Neutrophil (primary cell): ENCODE results near the gene TMEM14B.

Source experiments
- H3K27ac ChIP-seq: fragments of 200-600 bp; sonication (generic); 2 replicates; pipeline ENCODE4 v1.5.1; 2016; ENCODE audit warnings: mild to moderate bottlenecking, moderate library complexity
- H3K27me3 ChIP-seq: fragments of 200-600 bp; sonication (generic); 2 replicates; pipeline ENCODE4 v1.6.0; 2016; ENCODE audit warnings: mild to moderate bottlenecking
- H3K36me3 ChIP-seq: fragments of 200-600 bp; sonication (generic); 2 replicates; pipeline ENCODE4 v1.5.1; 2017
- H3K4me1 ChIP-seq, 2 experiments: fragments of 200-600 bp in 1 of 2; sonication (generic) in 1 of 2; 1 replicate in 1 of 2; 2 replicates in 1 of 2; pipeline versions ENCODE4 v1.5.1 to v1.6.1; 2013 to 2016; ENCODE audit warnings: low read depth in 1 of 2, low read length in 1 of 2, mild to moderate bottlenecking in 1 of 2, moderate library complexity in 1 of 2; ENCODE audit not compliant: control insufficient read depth in 1 of 2, insufficient read depth in 1 of 2
- H3K4me3 ChIP-seq, 2 experiments: fragments of 200-600 bp in 1 of 2; sonication (generic) in 1 of 2; 1 replicate in 1 of 2; 2 replicates in 1 of 2; pipeline ENCODE4 v1.5.1; 2013 to 2016; ENCODE audit warnings: low read depth in 1 of 2, low read length in 1 of 2, mild to moderate bottlenecking in 1 of 2, moderate library complexity in 1 of 2
- H3K9me3 ChIP-seq: fragments of 200-600 bp; sonication (generic); 2 replicates; pipeline ENCODE4 v1.5.1; 2016
- CTCF ChIP-seq: fragments of 200-600 bp; sonication (generic); IDR thresholded peaks from 2 replicates; pipeline ENCODE4 v1.5.1; 2016; ENCODE audit warnings: antibody characterized with exemption

TMEM14B gene

GRCh38 chr6:10747251-10747972 is at the start of gene TMEM14B:
TSS of gene TMEM14B (plus strand) at chr6:10747805. CDS start at chr6:10749246, 1,441 bp downstream.
- Histone ChIP-seq H3K36me3 (peaks cover 16% of the 10 kb centered on the region), H3K9me3 (no peaks in the 10 kb centered on the region), H3K27ac (peak within 1 kb of the TSS; percentile 86), H3K27me3 (no peaks in the 10 kb centered on the region), H3K4me3 (peak within 1 kb of the TSS; percentile 64 to 77), H3K4me1 (peaks cover 14 to 21% of the 10 kb centered on the region in 2 experiments)
- peak; percentile 44 for TF ChIP-seq CTCF

GRCh38 chr6:10713962-10714361 is 33.6 kb upstream of the TMEM14B start:
- no peaks in the 10 kb centered on the region for H3K9me3 ChIP-seq
- no peak for TF ChIP-seq CTCF

GRCh38 chr6:10719296-10719963 is 28.2 kb upstream of the TMEM14B start:
- no peak overlapping the region for H3K27ac ChIP-seq
- no peaks in the 10 kb centered on the region for H3K27me3 ChIP-seq
- H3K4me1 ChIP-seq = peaks cover 12 to 24% of the 10 kb centered on the region in 2 experiments
- H3K36me3 ChIP-seq = no peaks in the 10 kb centered on the region
- peak overlapping the region; percentile 65 to 67 for H3K4me3 ChIP-seq
- no peaks in the 10 kb centered on the region for H3K9me3 ChIP-seq
- peak; percentile 7 for TF ChIP-seq CTCF

More at GRCh38 chr6:10713962-10714361, 33.6 kb upstream of the TMEM14B start:
- Histone ChIP-seq H3K27me3 (no peaks in the 10 kb centered on the region), H3K27ac (no peak overlapping the region), H3K4me1 (no peaks in the 10 kb centered on the region), H3K4me3 (no peak overlapping the region), H3K36me3 (peaks cover 3% of the 10 kb centered on the region)

GRCh38 chr6:10719964-10720264 is 27.7 kb upstream of the TMEM14B start:
- peak overlapping the region; percentile 65 to 67 for H3K4me3 ChIP-seq
- no peaks in the 10 kb centered on the region for H3K9me3 ChIP-seq

More at GRCh38 chr6:10719964-10720264, 27.7 kb upstream of the TMEM14B start:
- Histone ChIP-seq H3K4me1 (peaks cover 12 to 24% of the 10 kb centered on the region in 2 experiments), H3K36me3 (no peaks in the 10 kb centered on the region), H3K27ac (peak overlapping the region; percentile 69), H3K27me3 (no peaks in the 10 kb centered on the region)
- no peak for TF ChIP-seq CTCF
